SK-N-MC (cell line): ENCODE measurements around the gene KCNAB3.

Experiments
- EZH2 ChIP-seq: fragments of 200-600 bp; sonication (generic); IDR thresholded peaks from one replicate; pipeline ENCODE4 v1.6.1; 2017; ENCODE audit warnings: antibody characterized with exemption
- FOXP2 ChIP-seq: optimal IDR thresholded peaks from 2 replicates; pipeline ENCODE3; 2011; ENCODE audit warnings: mild to moderate bottlenecking, moderate library complexity; ENCODE audit not compliant: insufficient read depth; ENCODE audit errors: extremely low read length, control extremely low read depth
- POLR2AphosphoS5 ChIP-seq: IDR thresholded peaks from 2 replicates; pipeline ENCODE4 v1.6.1; 2012; ENCODE audit warnings: mild to moderate bottlenecking, low read depth, low read length, borderline replicate concordance

DNA sequence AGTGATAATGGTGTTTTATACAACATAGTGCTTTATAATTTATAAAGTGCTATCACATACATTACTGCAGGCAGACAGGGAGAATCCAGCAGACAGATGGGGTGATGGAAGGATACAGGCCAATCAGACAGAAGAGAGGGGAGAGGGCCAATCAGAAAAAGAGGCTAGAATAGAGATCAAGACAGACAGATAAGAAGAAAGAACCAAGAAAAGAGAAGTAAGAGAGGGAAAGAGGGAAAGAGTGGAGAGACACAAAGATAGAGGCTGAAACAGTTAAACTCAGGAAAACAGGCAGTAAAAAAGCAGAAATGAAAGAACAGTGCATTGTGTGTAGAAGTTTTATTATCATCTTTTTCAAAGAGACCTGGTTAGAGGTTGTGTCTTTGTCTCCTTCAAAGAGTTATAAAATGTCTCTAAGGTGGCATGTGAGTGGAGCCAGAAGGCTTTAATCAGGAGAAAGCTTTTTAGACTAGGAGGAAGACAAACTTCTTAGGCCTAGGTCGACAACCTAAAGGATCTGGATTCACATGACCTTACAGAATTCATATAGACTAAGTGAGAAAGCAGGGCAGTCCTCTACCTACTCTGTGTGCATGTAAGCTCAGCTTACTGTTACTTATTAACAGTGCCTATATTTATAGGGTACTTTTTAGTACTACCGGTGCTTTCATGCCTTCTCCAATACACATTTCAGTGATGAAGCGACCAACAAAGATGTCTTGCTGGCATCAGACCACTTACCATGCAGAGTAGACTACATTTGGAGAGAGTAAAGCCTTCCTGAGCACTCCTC lies 49.4 kb downstream of the KCNAB3 start:
- TF ChIP-seq POLR2AphosphoS5 (no peak), EZH2 (no peak), FOXP2 (no peak)
